D721Med (cell line): ENCODE data around the gene MAST2.
A peak's percentile ranks its signal among the peaks of the same experiment; 100 is the strongest.
"Not testable (repeated sequence)": the region's sequence is repeated elsewhere in the genome, so short reads cannot be mapped to it uniquely, and the experiment has no call there.

Source experiments
- DNase-seq: peaks from one replicate; pipeline ENCODE4 v3.0.0; 2011; ENCODE audit warnings: low spot score; ENCODE audit not compliant: insufficient read length
- FAIRE-seq: peaks from 2 replicates; lab custom pipeline; 2011; peaks lifted over from hg19 to GRCh38; lab: Jason Lieb, UNC
- CTCF ChIP-seq: IDR thresholded peaks from 2 replicates; pipeline ENCODE4 v1.5.1; 2012; ENCODE audit warnings: mild to moderate bottlenecking, control low read depth; ENCODE audit not compliant: insufficient read depth; ENCODE audit errors: missing control alignments

MAST2 gene

GRCh38 chr1:45827256-45827655 lies 23.8 kb downstream of the MAST2 start:
- FAIRE-seq (no peak), DNase-seq (peak; percentile 21)
- TF ChIP-seq CTCF = no peak

GRCh38 chr1:45828841-45829240 lies 25.4 kb downstream of the MAST2 start:
- TF ChIP-seq CTCF = no peak

GRCh38 chr1:45833361-45833760 lies 29.9 kb downstream of the MAST2 start:
- DNase-seq (no peak), FAIRE-seq (no peak)
- no peak for TF ChIP-seq CTCF

More at GRCh38 chr1:45828841-45829240, 25.4 kb downstream of the MAST2 start:
- DNase-seq (no peak), FAIRE-seq (no peak)

- FAIRE-seq = no peak
Observed at GRCh38 chr1:45834689-45835088, 31.3 kb downstream of the MAST2 start.

GRCh38 chr1:45836451-45836850 lies 33.0 kb downstream of the MAST2 start:
- TF ChIP-seq CTCF = no peak
- FAIRE-seq (no peak), DNase-seq (no peak)

More at GRCh38 chr1:45834689-45835088, 31.3 kb downstream of the MAST2 start:
- no peak for DNase-seq
- no peak for TF ChIP-seq CTCF

GRCh38 chr1:45836861-45837260 lies 33.4 kb downstream of the MAST2 start:
- not testable (repeated sequence) for DNase-seq, FAIRE-seq

GRCh38 chr1:45838322-45838721 lies 34.9 kb downstream of the MAST2 start:
- not testable (repeated sequence) for DNase-seq, FAIRE-seq

- TF ChIP-seq CTCF = no peak
- FAIRE-seq (no peak), DNase-seq (no peak)
Observed at GRCh38 chr1:45840704-45841103, 37.3 kb downstream of the MAST2 start.
